ENCODE results near the gene KAT8.

The KAT8 gene

DNA sequence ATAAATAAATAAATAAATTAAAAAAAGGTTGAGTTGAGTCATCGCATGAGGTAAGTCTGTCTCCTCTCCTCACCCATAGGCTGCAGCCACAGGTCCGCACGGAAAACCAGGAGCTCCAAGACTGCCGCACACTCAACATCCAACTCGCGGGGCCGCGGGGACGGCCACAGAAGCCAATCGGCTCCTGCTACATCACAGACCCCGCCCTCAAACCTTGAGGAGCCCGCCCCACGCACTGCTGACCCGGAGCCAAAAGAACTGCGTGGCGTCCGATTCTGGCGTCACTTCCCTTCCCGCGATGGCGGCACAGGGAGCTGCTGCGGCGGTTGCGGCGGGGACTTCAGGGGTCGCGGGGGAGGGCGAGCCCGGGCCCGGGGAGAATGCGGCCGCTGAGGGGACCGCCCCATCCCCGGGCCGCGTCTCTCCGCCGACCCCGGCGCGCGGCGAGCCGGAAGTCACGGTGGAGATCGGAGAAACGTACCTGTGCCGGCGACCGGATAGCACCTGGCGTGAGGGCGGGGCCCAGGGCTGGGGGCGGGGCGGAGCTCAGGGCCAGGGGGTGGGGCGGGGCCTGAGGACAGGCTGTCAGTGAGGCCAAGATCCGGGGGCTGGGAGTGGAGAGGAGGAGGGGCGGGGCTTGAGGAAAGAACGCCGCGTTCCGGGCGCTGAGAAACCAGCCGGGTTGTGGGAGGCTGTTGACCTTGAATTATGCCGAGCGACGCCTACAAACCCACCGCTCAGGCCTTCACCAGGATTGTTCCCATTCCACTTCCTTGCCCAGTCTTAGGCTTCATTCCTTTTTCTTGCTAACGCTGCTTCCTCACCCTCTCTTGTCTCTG lies at the start of gene KAT8:
Gene KAT8 (plus strand): TSS at position 281 of the 839 bp plus-strand sequence. CDS start 18 bp downstream, at position 299.
- peak; percentile 93 for ATAC-seq
- H3K9me3 Mint-ChIP-seq = no peaks in the 10 kb centered on the region
- no peaks in the 10 kb centered on the region for H3K27me3 Mint-ChIP-seq
- peak within 1 kb of the TSS; percentile 84 for H3K4me3 Mint-ChIP-seq
- H3K36me3 Mint-ChIP-seq (ENCODE audit: low read depth) = peaks cover 23% of the 10 kb centered on the region
- peaks cover 30% of the 10 kb centered on the region for H3K4me1 Mint-ChIP-seq
- DNase-seq = peak; percentile 97
- peak within 1 kb of the TSS; percentile 83 for H3K27ac Mint-ChIP-seq

DNA sequence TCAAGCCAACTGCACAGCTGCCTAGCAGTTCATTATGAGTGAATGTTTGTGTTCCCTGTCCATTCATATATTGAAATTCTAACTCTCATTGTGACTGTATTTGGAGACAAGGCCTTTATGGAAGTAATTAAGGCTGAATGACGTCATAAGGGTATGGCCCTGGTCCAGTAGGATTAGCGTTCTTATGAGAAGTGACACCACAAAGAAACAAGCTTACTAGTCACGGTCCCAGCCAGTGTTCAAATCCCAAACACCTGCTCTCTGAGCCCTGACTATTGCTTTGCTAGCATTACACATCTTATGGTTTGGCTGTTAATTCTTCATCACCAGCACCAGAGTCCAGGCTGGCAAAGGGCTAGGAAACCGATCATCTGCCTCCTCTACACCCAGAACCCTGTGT lies 45.6 kb upstream of the KAT8 start:
- ATAC-seq (no peak), DNase-seq (no peak)
- peak overlapping the region; percentile 85 for H3K27ac Mint-ChIP-seq
- no peaks in the 10 kb centered on the region for H3K9me3 Mint-ChIP-seq
- peaks cover 9% of the 10 kb centered on the region for H3K36me3 Mint-ChIP-seq (ENCODE audit: low read depth)
- H3K27me3 Mint-ChIP-seq = no peaks in the 10 kb centered on the region
- H3K4me3 Mint-ChIP-seq = peak overlapping the region; percentile 92
- H3K4me1 Mint-ChIP-seq = peaks cover 35% of the 10 kb centered on the region

DNA sequence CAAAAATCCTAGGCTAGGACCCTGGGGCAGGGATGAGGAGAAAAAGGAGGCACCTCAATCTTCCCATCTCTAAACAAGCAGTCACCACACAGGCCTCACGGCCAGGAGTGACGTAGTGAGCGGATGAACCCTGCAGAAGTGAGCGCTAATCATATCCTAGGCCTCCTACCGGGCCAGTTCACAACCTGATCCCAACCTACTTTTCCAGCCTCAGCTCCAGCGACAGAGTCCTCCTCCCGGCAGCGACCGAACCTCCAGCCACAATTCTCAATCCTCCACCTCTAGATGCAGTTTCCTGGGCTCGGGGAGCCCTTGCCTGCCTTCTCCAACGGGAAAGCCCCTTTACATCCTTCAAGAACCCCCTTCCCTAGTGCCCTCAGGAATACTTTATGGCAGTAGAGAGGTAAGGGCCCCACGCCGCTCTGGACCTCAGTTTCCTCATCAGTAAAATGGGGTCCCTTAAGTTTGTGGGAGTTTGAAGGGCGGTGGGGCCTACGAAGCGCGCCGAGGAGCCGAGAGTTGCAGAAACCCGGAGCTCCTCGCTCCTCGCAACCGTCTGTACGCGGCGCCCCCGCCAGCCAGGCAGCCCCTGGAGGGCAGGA lies 44.8 kb upstream of the KAT8 start:
- Mint-ChIP-seq H3K4me3 (peak overlapping the region; percentile 92), H3K36me3 (ENCODE audit: low read depth) (peaks cover 12% of the 10 kb centered on the region)
- DNase-seq = peak; percentile 32

GRCh38 chr16:31073142-31073969 lies 44.1 kb upstream of the KAT8 start:
- Mint-ChIP-seq H3K36me3 (ENCODE audit: low read depth) (peaks cover 19% of the 10 kb centered on the region), H3K27me3 (no peaks in the 10 kb centered on the region), H3K27ac (peak overlapping the region; percentile 99), H3K4me1 (peaks cover 41% of the 10 kb centered on the region), H3K4me3 (peak overlapping the region; percentile 100), H3K9me3 (no peaks in the 10 kb centered on the region)
- peak; percentile 93 for DNase-seq
- peak; percentile 58 for ATAC-seq

More for the DNA sequence above, 44.8 kb upstream of the KAT8 start:
- peak overlapping the region; percentile 85 for H3K27ac Mint-ChIP-seq
- H3K4me1 Mint-ChIP-seq = peaks cover 35% of the 10 kb centered on the region
- no peaks in the 10 kb centered on the region for H3K9me3 Mint-ChIP-seq
- ATAC-seq = no peak
- no peaks in the 10 kb centered on the region for H3K27me3 Mint-ChIP-seq

GRCh38 chr16:31073970-31074813 lies 43.3 kb upstream of the KAT8 start, which contains the start of the genes ZNF646 and ZNF668:
Gene ZNF646, plus strand, starts transcription at chr16:31074422. Its CDS starts 1,903 bp downstream, at chr16:31076325.
Gene ZNF668, minus strand, starts transcription at chr16:31074240. Its CDS starts 9,781 bp downstream, at chr16:31064459.
- peak; percentile 96 for DNase-seq
- peaks cover 28% of the 10 kb centered on the region for H3K36me3 Mint-ChIP-seq (ENCODE audit: low read depth)

GRCh38 chr16:31074814-31075183 lies 42.7 kb upstream of the KAT8 start:
- Mint-ChIP-seq H3K36me3 (ENCODE audit: low read depth) (peaks cover 32% of the 10 kb centered on the region), H3K27me3 (no peaks in the 10 kb centered on the region), H3K4me1 (peaks cover 42% of the 10 kb centered on the region), H3K9me3 (no peaks in the 10 kb centered on the region), H3K4me3 (peak overlapping the region; percentile 100), H3K27ac (peak overlapping the region; percentile 99)
- ATAC-seq (no peak), DNase-seq (no peak)

More at GRCh38 chr16:31073970-31074813, 43.3 kb upstream of the KAT8 start, which contains the start of the genes ZNF646 and ZNF668:
- H3K4me1 Mint-ChIP-seq = peaks cover 41% of the 10 kb centered on the region
- no peaks in the 10 kb centered on the region for H3K9me3 Mint-ChIP-seq
- no peaks in the 10 kb centered on the region for H3K27me3 Mint-ChIP-seq
- ATAC-seq = peak; percentile 84
- H3K4me3 Mint-ChIP-seq = peak within 1 kb of the TSS; percentile 100
- H3K27ac Mint-ChIP-seq = peak within 1 kb of the TSS; percentile 99

DNA sequence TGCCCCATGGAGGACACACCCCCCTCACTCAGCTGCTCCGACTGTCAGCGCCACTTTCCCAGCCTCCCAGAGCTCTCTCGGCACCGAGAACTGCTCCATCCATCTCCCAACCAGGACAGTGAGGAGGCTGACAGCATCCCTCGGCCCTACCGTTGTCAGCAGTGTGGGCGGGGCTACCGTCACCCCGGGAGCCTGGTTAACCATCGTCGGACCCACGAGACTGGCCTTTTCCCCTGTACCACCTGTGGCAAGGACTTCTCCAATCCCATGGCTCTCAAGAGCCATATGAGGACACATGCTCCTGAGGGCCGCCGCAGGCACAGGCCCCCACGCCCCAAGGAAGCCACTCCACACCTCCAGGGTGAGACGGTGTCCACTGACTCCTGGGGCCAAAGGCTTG lies 41.1 kb upstream of the KAT8 start:
- Mint-ChIP-seq H3K4me3 (no peak overlapping the region), H3K27me3 (no peaks in the 10 kb centered on the region), H3K27ac (no peak overlapping the region), H3K9me3 (no peaks in the 10 kb centered on the region), H3K36me3 (ENCODE audit: low read depth) (peaks cover 36% of the 10 kb centered on the region), H3K4me1 (peaks cover 42% of the 10 kb centered on the region)
- DNase-seq (no peak), ATAC-seq (no peak)

- Mint-ChIP-seq H3K9me3 (no peaks in the 10 kb centered on the region), H3K27me3 (no peaks in the 10 kb centered on the region), H3K4me3 (no peak overlapping the region), H3K36me3 (ENCODE audit: low read depth) (peaks cover 36% of the 10 kb centered on the region), H3K4me1 (peaks cover 36% of the 10 kb centered on the region), H3K27ac (no peak overlapping the region)
- DNase-seq (no peak), ATAC-seq (no peak)
These were observed 40.4 kb upstream of the KAT8 start for GRCh38 chr16:31077024-31077423.

DNA sequence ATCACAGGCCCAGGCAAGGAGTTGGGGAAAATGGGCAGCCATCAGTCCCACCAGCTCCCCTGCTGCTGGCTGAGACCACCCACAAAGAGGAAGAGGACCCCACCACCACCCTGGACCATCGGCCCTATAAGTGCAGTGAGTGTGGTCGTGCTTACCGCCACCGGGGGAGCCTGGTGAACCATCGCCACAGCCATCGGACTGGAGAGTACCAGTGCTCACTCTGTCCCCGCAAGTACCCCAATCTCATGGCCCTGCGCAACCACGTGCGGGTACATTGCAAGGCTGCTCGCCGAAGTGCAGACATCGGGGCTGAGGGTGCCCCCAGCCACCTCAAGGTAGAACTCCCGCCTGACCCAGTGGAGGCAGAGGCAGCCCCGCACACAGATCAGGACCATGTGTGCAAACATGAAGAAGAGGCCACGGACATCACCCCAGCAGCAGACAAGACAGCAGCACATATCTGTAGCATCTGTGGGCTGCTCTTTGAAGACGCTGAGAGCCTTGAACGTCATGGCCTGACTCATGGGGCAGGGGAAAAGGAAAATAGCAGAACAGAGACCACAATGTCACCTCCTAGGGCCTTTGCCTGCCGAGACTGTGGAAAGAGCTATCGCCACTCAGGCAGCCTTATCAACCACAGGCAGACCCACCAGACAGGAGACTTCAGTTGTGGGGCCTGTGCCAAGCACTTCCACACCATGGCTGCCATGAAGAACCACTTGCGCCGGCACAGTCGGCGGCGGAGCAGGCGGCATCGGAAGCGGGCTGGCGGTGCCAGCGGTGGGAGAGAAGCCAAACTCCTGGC lies 39.7 kb upstream of the KAT8 start:
- Mint-ChIP-seq H3K36me3 (ENCODE audit: low read depth) (peaks cover 38% of the 10 kb centered on the region), H3K9me3 (no peaks in the 10 kb centered on the region)
- no peak for DNase-seq

DNA sequence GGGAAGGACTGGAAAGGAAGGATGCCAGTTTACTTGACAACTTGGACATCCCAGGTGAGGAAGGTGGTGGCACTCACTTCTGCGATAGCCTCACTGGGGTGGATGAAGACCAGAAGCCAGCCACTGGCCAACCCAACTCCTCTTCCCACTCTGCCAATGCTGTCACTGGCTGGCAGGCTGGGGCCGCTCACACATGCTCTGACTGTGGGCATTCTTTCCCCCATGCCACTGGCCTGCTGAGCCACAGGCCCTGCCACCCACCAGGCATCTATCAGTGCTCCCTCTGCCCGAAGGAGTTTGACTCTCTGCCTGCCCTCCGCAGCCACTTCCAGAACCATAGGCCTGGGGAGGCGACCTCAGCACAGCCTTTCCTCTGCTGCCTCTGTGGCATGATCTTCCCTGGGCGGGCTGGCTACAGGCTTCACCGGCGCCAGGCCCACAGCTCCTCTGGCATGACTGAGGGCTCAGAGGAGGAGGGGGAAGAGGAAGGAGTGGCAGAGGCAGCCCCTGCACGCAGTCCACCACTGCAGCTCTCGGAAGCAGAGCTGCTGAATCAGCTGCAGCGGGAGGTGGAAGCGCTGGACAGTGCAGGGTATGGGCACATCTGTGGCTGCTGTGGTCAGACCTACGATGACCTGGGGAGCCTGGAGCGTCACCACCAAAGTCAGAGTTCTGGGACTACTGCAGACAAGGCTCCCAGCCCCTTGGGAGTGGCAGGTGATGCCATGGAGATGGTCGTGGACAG lies 38.7 kb upstream of the KAT8 start:
- no peak for DNase-seq
- Mint-ChIP-seq H3K27me3 (no peaks in the 10 kb centered on the region), H3K27ac (no peak overlapping the region), H3K9me3 (no peaks in the 10 kb centered on the region), H3K4me1 (peaks cover 30% of the 10 kb centered on the region), H3K4me3 (no peak overlapping the region), H3K36me3 (ENCODE audit: low read depth) (peaks cover 38% of the 10 kb centered on the region)
- ATAC-seq = no peak

More for the DNA sequence above, 39.7 kb upstream of the KAT8 start:
- Mint-ChIP-seq H3K27ac (no peak overlapping the region), H3K4me1 (peaks cover 30% of the 10 kb centered on the region), H3K4me3 (no peak overlapping the region), H3K27me3 (no peaks in the 10 kb centered on the region)
- ATAC-seq = no peak

- Mint-ChIP-seq H3K27ac (no peak overlapping the region), H3K9me3 (no peaks in the 10 kb centered on the region), H3K4me1 (peaks cover 27% of the 10 kb centered on the region), H3K36me3 (ENCODE audit: low read depth) (peaks cover 38% of the 10 kb centered on the region), H3K27me3 (no peaks in the 10 kb centered on the region), H3K4me3 (no peak overlapping the region)
- DNase-seq (no peak), ATAC-seq (no peak)
These were observed 38.0 kb upstream of the KAT8 start for GRCh38 chr16:31079342-31079944.

DNA sequence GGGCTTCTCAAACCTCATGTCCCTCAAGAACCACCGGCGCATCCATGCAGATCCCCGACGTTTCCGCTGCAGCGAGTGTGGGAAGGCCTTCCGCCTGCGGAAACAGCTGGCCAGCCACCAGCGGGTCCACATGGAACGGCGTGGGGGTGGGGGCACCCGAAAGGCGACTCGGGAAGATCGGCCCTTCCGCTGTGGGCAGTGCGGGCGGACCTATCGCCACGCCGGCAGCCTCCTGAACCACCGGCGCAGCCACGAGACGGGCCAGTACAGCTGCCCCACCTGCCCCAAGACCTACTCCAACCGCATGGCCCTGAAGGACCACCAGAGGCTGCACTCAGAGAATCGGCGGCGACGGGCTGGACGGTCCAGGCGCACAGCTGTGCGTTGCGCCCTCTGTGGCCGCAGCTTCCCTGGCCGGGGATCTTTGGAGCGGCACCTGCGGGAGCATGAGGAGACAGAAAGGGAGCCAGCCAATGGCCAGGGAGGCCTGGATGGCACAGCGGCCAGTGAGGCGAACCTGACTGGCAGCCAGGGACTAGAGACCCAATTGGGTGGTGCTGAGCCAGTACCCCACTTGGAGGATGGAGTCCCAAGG lies 37.3 kb upstream of the KAT8 start:
- ATAC-seq (no peak), DNase-seq (no peak)
- no peaks in the 10 kb centered on the region for H3K27me3 Mint-ChIP-seq
- H3K27ac Mint-ChIP-seq = no peak overlapping the region
- H3K4me3 Mint-ChIP-seq = no peak overlapping the region
- H3K36me3 Mint-ChIP-seq (ENCODE audit: low read depth) = peaks cover 32% of the 10 kb centered on the region
- peaks cover 20% of the 10 kb centered on the region for H3K4me1 Mint-ChIP-seq
- no peaks in the 10 kb centered on the region for H3K9me3 Mint-ChIP-seq

Measured in activated naive CD8-positive, alpha-beta T cell treated with anti-CD3 and anti-CD28 coated beads, Interleukin-2, amount 50 U/mL, for 24 hours (primary cell).